Measurements from ENCODE around the gene MYH15. TPM values are rescaled to one million over a fixed set of nuclear protein-coding genes. Genes with fewer than 3 reads are reported as not detected.
A peak's percentile ranks its signal among the peaks of the same experiment; 100 is the strongest.

The MYH15 gene
- total and polyA plus RNA-seq, 8 donors: 0.05 to 0.37 (median 0.11) TPM; not detected in 4

GRCh38 chr3:108408883-108409799 lies 101.3 kb downstream of the MYH15 start:
- no peaks in the 10 kb centered on the region for H3K27me3 ChIP-seq
- H3K4me1 ChIP-seq: peaks cover 0 to 17% (median 4%) of the 10 kb centered on the region in 4 donors
- peak in 1 of 2 donors; percentile 23 for DNase-seq
- no peak overlapping the region for H3K4me3 ChIP-seq
- no peaks in the 10 kb centered on the region for H3K9me3 ChIP-seq
- no peak for TF ChIP-seq CTCF (IDR thresholded peaks at IDR 0.05)
- TF ChIP-seq POLR2AphosphoS5 (IDR thresholded peaks at IDR 0.05): no peak
- TF ChIP-seq POLR2A (IDR thresholded peaks at IDR 0.05): no peak
- no peak for TF ChIP-seq EP300 (IDR thresholded peaks at IDR 0.05)
- intact Hi-C loops (cut with DNase I; ENCODE audit: low total_unique reads): no loop called here
- H3K36me3 ChIP-seq: no peaks in the 10 kb centered on the region
- no peak overlapping the region for H3K27ac ChIP-seq
- WGBS, 5 donors: 66 to 82% (median 74%) methylated on average over 7 of the region's 7 CpGs

GRCh38 chr3:108407886-108408285 lies 102.5 kb downstream of the MYH15 start:
- TF ChIP-seq EP300 (IDR thresholded peaks at IDR 0.05): no peak
- TF ChIP-seq CTCF (IDR thresholded peaks at IDR 0.05): no peak
- no peak for TF ChIP-seq POLR2A (IDR thresholded peaks at IDR 0.05)
- no peak for TF ChIP-seq POLR2AphosphoS5 (IDR thresholded peaks at IDR 0.05)
- no peaks in the 10 kb centered on the region for H3K27me3 ChIP-seq
- 40 to 66% (median 54%) methylated on average over 3 of the region's 3 CpGs for WGBS, 5 donors
- no peaks in the 10 kb centered on the region for H3K9me3 ChIP-seq
- no peak for DNase-seq
- no peaks in the 10 kb centered on the region for H3K36me3 ChIP-seq
- H3K4me3 ChIP-seq: no peak overlapping the region
- H3K27ac ChIP-seq: peak overlapping the region in 1 of 5 donors; percentile 14
- intact Hi-C loops (cut with DNase I; ENCODE audit: low total_unique reads): no loop called here
- H3K4me1 ChIP-seq: peaks cover 4 to 23% (median 4%) of the 10 kb centered on the region in 4 donors

GRCh38 chr3:108406661-108407206 lies 103.7 kb downstream of the MYH15 start:
- H3K27ac ChIP-seq: no peak overlapping the region
- H3K36me3 ChIP-seq: no peaks in the 10 kb centered on the region
- H3K4me3 ChIP-seq: no peak overlapping the region
- DNase-seq: peak in 1 of 2 donors; percentile 80
- H3K9me3 ChIP-seq: no peaks in the 10 kb centered on the region
- TF ChIP-seq EP300 (IDR thresholded peaks at IDR 0.05) (no peak), POLR2AphosphoS5 (IDR thresholded peaks at IDR 0.05) (peak in 1 of 3 donors; percentile 56), CTCF (IDR thresholded peaks at IDR 0.05) (peak in 4 of 7 experiments; percentile 27 to 41 (median 38))
- 8 to 71% (median 34%) methylated on average over 7 of the region's 7 CpGs for WGBS, 5 donors
- peaks cover 4 to 23% (median 4%) of the 10 kb centered on the region in 4 donors for H3K4me1 ChIP-seq
- no peaks in the 10 kb centered on the region for H3K27me3 ChIP-seq
- intact Hi-C loops (cut with DNase I; ENCODE audit: low total_unique reads): no loop called here

GRCh38 chr3:108406063-108406660 lies 104.2 kb downstream of the MYH15 start:
- no peaks in the 10 kb centered on the region for H3K36me3 ChIP-seq
- H3K4me1 ChIP-seq: peaks cover 4 to 23% (median 4%) of the 10 kb centered on the region in 4 donors
- WGBS, 5 donors: 70 to 93% (median 80%) methylated on average over 3 of the region's 3 CpGs
- intact Hi-C loops (cut with DNase I; ENCODE audit: low total_unique reads): no loop called here
- no peak overlapping the region for H3K4me3 ChIP-seq
- TF ChIP-seq CTCF (IDR thresholded peaks at IDR 0.05) (no peak), EP300 (IDR thresholded peaks at IDR 0.05) (no peak)
- H3K27me3 ChIP-seq: no peaks in the 10 kb centered on the region
- H3K9me3 ChIP-seq: no peaks in the 10 kb centered on the region
- no peak for DNase-seq
- H3K27ac ChIP-seq: no peak overlapping the region
